HG02884 (cell line): ENCODE measurements around the gene NCKAP5.
"Not testable (repeated sequence)": the region's sequence is repeated elsewhere in the genome, so short reads cannot be mapped to it uniquely, and the experiment has no call there.

Experiments
- ATAC-seq: cut with Tn5 transposase; IDR thresholded peaks from one replicate; pipeline ENCODE4 v1.9.1; 2021; ENCODE audit warnings: mild to moderate bottlenecking, moderate library complexity; ENCODE audit not compliant: unreplicated experiment

The NCKAP5 gene

GRCh38 chr2:133475610-133476009 lies 92.7 kb downstream of the NCKAP5 start:
- ATAC-seq = no peak

- not testable (repeated sequence) for ATAC-seq
Measured at GRCh38 chr2:133470446-133470845, 97.8 kb downstream of the NCKAP5 start.

DNA sequence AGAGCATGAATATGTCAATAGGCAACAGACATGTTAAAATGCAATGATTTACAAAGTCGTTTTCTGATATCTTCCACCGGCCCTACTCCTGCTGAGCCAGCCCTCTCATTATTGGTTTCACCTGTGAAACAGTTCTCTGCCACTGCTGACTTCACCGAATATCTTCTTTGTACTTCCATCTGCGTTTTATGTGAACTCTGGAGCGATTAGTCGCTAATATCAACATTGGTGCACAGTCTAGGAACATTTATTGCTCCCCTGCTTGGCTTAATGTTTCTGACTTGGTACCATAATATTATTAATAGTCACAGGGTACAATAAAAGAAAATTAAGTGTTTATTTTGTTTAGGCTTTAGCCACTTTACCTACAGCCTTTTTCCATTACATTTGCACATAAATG lies 105.5 kb downstream of the NCKAP5 start:
- ATAC-seq = no peak

DNA sequence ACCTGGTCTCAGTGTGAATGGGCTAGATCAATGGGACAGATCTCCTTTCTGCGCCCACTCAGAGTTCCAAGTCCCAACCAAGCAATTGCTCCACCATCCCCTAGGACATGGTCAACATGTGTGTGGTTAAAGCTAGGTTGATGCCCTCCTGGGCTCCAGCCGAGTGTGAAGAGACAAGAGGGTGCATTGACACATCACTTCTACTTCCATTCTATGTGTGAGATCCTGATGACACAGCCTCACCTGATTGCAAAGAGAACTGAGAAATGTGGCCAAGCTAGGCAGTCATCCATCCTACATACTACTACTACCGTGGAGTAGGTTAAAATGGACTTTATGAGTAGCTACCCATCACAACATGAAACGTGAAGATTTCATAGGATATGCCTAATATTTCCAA lies 106.8 kb downstream of the NCKAP5 start:
- ATAC-seq = no peak

DNA sequence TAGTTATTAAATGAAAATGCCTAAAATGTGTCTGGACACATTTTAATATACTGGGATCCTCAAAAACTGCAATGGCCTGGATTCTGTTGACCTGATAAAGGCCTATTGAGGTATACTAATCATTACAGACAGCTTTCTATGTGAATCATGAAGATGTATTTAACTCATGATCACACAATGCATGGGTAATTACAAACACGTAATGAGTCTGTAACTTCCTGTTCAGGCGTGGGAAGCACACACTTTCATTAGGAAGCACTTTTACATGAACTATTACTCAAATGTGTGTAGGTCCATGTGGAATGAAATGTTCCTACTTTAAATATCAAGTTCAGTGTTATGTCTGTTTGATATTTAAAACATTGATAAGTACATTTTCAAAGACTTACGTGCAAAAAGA lies 108.7 kb downstream of the NCKAP5 start:
- no peak for ATAC-seq

- no peak for ATAC-seq
Measured at GRCh38 chr2:133458280-133458679, 110.0 kb downstream of the NCKAP5 start.

- no peak for ATAC-seq
Measured at GRCh38 chr2:133457861-133458260, 110.4 kb downstream of the NCKAP5 start.

DNA sequence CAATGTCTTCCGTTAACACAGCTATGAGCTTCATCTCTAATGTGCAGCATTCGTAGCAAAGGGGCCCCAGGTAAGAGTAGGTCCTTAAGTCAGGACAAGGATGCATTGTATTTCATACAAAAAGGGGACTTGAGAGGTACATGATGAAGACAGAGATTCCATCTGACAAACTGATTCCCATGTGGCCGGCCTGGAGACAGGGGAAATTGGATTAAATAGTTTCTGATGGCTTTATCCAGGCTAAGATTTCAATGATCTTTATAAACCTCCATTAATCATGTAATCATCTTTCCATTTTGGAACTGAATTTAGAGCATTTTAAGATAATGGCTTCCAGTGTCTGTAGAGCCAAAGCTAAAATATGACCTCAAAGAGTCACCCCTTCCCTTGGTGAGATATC lies 111.3 kb downstream of the NCKAP5 start:
- ATAC-seq = no peak

DNA sequence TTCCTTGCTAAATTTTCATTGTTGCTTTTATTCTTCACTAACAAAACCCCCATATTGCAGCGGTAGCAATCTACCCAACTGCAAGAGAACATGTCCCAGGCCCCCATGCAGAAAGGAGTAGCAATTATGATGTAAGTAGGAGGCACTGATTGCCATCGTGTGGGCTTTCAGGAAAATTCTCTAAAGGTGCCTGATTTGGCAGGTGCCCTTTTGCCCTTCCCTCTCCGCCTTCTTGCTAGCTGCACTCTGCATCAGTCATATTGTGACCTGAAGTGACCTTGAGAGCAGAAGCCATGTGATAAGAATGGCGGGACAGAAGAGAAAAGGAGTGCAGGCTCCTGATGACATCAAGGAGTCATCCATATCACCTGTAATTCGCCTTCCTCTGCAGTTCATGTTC lies 112.1 kb downstream of the NCKAP5 start:
- no peak for ATAC-seq

GRCh38 chr2:133453032-133453431 lies 115.2 kb downstream of the NCKAP5 start:
- ATAC-seq = no peak

GRCh38 chr2:133452583-133452982 lies 115.7 kb downstream of the NCKAP5 start:
- ATAC-seq = no peak

GRCh38 chr2:133452146-133452545 lies 116.1 kb downstream of the NCKAP5 start:
- no peak for ATAC-seq

DNA sequence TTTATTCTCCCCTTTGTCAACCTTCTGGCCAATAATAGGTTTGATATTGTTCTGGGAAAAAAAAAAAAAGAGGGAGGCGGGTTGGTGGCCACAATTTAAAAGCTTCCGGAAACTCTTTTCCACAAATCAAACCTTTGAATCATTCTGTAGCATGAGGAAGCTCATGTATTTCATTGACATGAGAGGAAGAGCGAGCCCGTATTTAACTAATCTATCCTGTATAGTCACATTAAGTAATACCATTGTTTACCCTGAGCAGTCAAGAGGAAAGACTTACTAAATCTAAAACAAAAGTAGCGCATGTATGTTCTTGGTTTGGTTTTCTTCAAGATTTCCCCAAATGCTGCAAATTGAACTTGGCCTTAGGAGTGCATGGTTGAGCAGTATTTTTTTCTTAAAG lies 120.1 kb downstream of the NCKAP5 start:
- no peak for ATAC-seq

DNA sequence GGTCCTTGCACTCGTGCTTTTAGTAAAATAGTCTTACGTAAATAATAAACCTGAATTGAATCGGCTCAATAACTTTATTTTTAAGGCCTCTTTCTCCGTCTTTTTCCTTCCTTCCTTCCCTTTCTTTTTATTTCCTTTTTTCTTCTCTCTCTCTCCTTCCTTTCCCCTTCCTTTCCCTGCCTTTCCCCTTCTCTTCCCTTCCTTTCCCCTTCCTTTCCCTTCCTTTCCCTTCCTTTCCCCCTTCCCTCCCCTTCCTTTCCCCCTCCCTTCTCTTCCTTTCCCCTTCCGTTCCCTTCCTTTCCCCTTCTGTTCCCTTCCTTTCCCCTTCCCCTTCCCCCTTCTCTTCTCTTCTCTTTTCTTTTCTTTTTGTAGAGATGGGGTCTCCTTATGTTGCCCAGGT lies 121.0 kb downstream of the NCKAP5 start:
- ATAC-seq = no peak

DNA sequence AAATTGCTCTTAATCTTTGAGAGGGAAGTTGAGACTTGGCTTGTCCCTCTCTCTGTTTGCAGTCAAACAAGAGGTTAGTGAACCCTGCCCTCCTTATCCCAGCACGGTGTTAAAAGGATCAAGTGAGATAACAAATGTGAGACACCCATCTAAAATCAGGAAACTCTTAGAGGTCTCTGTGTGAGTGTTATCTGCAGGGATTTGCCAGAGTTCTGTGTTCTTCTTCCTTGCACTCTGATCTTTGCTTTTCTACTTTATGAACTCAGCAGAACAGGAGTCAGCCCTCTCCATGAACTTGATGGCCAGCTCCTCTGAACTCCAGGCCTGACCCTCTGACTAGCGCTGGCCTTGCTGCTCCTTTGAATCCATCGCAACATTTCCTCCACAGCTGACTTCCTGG lies 123.8 kb downstream of the NCKAP5 start:
- no peak for ATAC-seq

DNA sequence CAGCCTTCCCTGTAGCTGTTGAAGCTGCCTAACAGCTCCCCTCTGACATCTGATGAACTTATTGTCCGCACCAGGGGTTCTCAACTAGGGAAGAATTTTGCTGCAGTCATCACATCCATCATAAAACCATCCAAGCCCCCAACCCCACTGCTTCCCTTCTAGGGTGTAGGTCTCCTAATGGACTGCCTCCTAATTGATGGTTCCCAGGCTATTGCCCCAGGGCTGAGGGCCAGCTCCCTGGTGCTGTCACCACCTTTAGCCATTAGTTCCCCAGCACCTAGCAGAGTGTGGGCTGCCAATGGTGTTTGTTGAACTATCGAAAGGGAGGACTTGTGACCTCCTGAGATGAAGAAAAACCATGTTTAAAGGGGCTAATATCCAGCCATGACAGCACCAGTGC lies 125.9 kb downstream of the NCKAP5 start:
- no peak for ATAC-seq

DNA sequence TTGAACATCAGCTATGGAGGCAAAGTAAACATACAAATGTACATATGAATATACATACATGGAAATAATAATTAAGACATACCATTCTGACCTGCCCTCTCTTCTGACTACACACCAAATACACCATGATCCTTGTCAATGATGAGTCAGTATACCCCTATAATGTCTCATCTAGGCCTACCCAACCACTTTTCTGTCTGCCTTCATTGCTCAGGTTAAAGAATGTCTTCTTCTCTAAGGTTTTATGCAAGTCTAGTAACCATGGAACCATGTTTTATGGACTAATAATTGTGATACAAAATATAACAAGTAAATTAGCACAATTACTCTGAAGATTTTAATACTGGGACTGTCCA lies 128.7 kb downstream of the NCKAP5 start:
- no peak for ATAC-seq

GRCh38 chr2:133438848-133439564 lies 129.3 kb downstream of the NCKAP5 start:
- no peak for ATAC-seq

DNA sequence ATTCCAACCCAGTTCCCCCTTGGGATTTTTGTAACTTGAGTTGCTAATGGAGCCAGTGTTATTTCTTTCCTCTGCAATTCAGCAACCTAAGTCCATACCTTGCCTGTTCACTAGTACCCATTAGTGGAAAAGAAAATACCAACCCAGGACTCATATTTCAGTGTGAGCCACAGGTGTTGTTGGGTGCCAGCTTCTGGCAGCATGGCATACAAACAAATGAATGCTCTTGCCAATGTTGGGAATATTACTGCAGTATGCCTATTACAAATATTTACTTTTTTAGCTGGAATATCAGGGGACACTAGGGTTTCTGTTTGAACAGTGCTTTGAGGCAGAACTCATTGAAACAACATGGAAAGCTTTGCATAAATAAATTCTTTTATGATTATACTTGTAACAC lies 130.2 kb downstream of the NCKAP5 start:
- ATAC-seq = no peak

GRCh38 chr2:133437492-133437891 lies 130.8 kb downstream of the NCKAP5 start:
- ATAC-seq = no peak

DNA sequence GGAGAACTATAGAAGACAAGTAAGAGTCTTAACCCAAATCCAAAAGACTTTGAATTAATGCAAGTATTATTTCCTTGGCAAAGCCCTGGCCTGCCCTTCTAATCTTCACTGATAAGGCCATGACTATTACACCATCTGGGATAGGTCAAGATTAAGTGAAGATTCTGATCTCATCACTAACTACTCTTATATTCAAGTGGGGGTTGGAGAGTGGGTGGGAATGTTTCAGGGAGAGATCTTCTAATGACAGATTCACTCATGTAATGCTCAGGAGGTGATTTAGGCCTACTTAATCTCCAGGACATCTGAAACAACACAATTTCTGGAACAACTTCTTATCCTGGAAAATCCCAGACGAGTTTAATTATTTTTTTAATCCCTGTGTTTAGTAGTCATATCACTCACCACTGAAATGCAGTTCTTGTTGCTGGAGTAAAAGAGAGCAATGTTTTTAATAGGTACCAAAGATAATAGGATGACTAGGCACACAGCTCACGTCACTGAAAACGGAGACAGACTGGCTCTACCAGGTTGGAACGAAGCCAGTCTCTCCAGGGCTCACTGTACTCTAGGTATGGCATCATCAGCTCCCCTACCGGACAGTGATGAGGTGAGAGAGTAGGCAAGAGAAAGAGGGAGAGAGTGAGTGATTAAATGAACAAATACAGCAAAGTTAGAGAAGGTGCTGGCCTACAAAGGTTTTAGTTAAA lies 133.1 kb downstream of the NCKAP5 start:
- ATAC-seq = no peak
